NCI-H2081 (cell line): ENCODE results near the gene CD81.

Experiments used
- DNase-seq, 2 experiments: peaks; one replicate each; lab custom pipeline; 2025; lab: John Stamatoyannopoulos, UW

CD81 gene

GRCh38 chr11:2421226-2421994 lies 44.3 kb downstream of the CD81 start:
- no peak for DNase-seq

- no peak for DNase-seq
These were observed 44.9 kb downstream of the CD81 start for GRCh38 chr11:2421996-2422395.

- DNase-seq, result no peak
These were observed 45.5 kb downstream of the CD81 start for GRCh38 chr11:2422461-2423156.

GRCh38 chr11:2423157-2424025 lies 46.3 kb downstream of the CD81 start:
- DNase-seq, result no peak

GRCh38 chr11:2424811-2425495 lies 47.8 kb downstream of the CD81 start:
- no peak for DNase-seq

- no peak for DNase-seq
These were observed 48.4 kb downstream of the CD81 start for GRCh38 chr11:2425506-2425905.

- DNase-seq, result no peak
These were observed 49.1 kb downstream of the CD81 start for GRCh38 chr11:2426221-2426620.

- no peak for DNase-seq
These were observed 49.9 kb downstream of the CD81 start for GRCh38 chr11:2426826-2427521.

GRCh38 chr11:2427721-2428321 lies 50.7 kb downstream of the CD81 start:
- no peak for DNase-seq

- peak; percentile 27 to 39 for DNase-seq
These were observed 51.2 kb downstream of the CD81 start for GRCh38 chr11:2428322-2428795.

GRCh38 chr11:2431395-2431794 lies 54.3 kb downstream of the CD81 start:
- DNase-seq, result no peak

- no peak for DNase-seq
These were observed 55.1 kb downstream of the CD81 start for GRCh38 chr11:2432171-2432621.

- no peak for DNase-seq
These were observed 55.5 kb downstream of the CD81 start for GRCh38 chr11:2432628-2433071.

GRCh38 chr11:2433106-2433925 lies 56.2 kb downstream of the CD81 start:
- no peak for DNase-seq

- DNase-seq, result no peak
These were observed 56.9 kb downstream of the CD81 start for GRCh38 chr11:2434008-2434407.

- no peak for DNase-seq
These were observed 57.6 kb downstream of the CD81 start for GRCh38 chr11:2434506-2435255.

GRCh38 chr11:2435288-2436012 lies 58.3 kb downstream of the CD81 start:
- DNase-seq, result no peak

GRCh38 chr11:2436013-2436520 lies 59.0 kb downstream of the CD81 start:
- DNase-seq, result no peak
